Parathyroid adenoma (tissue), 2 donors: Measurements from ENCODE around the gene KIAA1586.
"Not testable (repeated sequence)": the region's sequence is repeated elsewhere in the genome, so short reads cannot be mapped to it uniquely, and the experiment has no call there.

Source experiments
- H2AFZ ChIP-seq: fragments of 300-600 bp; sonication (generic); one replicate; pipeline ENCODE4 v1.7.0; 2017; ENCODE audit warnings: antibody characterized with exemption, mild to moderate bottlenecking
- H3K27ac ChIP-seq: fragments of 300-600 bp; sonication (generic); one replicate; pipeline ENCODE4 v1.7.0; 2017
- H3K27me3 ChIP-seq: fragments of 300-600 bp; sonication (generic); one replicate; pipeline ENCODE4 v1.7.0; 2017; ENCODE audit warnings: low read length; ENCODE audit not compliant: control insufficient read depth, insufficient read depth
- H3K36me3 ChIP-seq: fragments of 300-600 bp; sonication (generic); one replicate; pipeline ENCODE4 v1.7.0; 2017; ENCODE audit warnings: low read length; ENCODE audit not compliant: control insufficient read depth, insufficient read depth
- H3K4me1 ChIP-seq: fragments of 300-600 bp; sonication (generic); one replicate; pipeline ENCODE4 v1.7.0; 2017; ENCODE audit warnings: control low read depth
- H3K4me2 ChIP-seq: fragments of 300-600 bp; sonication (generic); one replicate; pipeline ENCODE4 v1.7.0; 2017; ENCODE audit warnings: low read length
- H3K4me3 ChIP-seq: fragments of 300-600 bp; sonication (generic); one replicate; pipeline ENCODE4 v1.7.0; 2017; ENCODE audit warnings: low read depth, low read length
- H3K79me2 ChIP-seq: fragments of 300-600 bp; sonication (generic); one replicate; pipeline ENCODE4 v1.7.0; 2017; ENCODE audit warnings: control low read depth
- H3K9ac ChIP-seq: fragments of 300-600 bp; sonication (generic); one replicate; pipeline ENCODE4 v1.7.0; 2017; ENCODE audit warnings: mild to moderate bottlenecking
- H3K9me3 ChIP-seq: fragments of 300-600 bp; sonication (generic); one replicate; pipeline ENCODE4 v1.7.0; 2017; ENCODE audit warnings: low read length; ENCODE audit not compliant: control insufficient read depth
- TF ChIP-seq, protein P1 (sequence below): fragments of 300-600 bp; sonication (generic); IDR thresholded peaks from one replicate; pipeline ENCODE4 v1.7.0; 2017; ENCODE audit warnings: antibody characterized with exemption, mild to moderate bottlenecking
- donor health status: primary hyperparathyroidism.

Gene KIAA1586

GRCh38 chr6:57006101-57006500 lies 40.4 kb upstream of the KIAA1586 start:
- no peak overlapping the region for H2AFZ ChIP-seq
- no peaks in the 10 kb centered on the region for H3K9me3 ChIP-seq
- H3K9ac ChIP-seq: no peak overlapping the region
- TF ChIP-seq, protein P1, sequence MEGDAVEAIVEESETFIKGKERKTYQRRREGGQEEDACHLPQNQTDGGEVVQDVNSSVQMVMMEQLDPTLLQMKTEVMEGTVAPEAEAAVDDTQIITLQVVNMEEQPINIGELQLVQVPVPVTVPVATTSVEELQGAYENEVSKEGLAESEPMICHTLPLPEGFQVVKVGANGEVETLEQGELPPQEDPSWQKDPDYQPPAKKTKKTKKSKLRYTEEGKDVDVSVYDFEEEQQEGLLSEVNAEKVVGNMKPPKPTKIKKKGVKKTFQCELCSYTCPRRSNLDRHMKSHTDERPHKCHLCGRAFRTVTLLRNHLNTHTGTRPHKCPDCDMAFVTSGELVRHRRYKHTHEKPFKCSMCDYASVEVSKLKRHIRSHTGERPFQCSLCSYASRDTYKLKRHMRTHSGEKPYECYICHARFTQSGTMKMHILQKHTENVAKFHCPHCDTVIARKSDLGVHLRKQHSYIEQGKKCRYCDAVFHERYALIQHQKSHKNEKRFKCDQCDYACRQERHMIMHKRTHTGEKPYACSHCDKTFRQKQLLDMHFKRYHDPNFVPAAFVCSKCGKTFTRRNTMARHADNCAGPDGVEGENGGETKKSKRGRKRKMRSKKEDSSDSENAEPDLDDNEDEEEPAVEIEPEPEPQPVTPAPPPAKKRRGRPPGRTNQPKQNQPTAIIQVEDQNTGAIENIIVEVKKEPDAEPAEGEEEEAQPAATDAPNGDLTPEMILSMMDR: no peak
- no peaks in the 10 kb centered on the region for H3K36me3 ChIP-seq
- H3K4me3 ChIP-seq: no peak overlapping the region
- no peaks in the 10 kb centered on the region for H3K79me2 ChIP-seq
- no peak overlapping the region for H3K4me2 ChIP-seq
- H3K27me3 ChIP-seq: no peaks in the 10 kb centered on the region
- H3K4me1 ChIP-seq: no peaks in the 10 kb centered on the region
- no peak overlapping the region for H3K27ac ChIP-seq

DNA sequence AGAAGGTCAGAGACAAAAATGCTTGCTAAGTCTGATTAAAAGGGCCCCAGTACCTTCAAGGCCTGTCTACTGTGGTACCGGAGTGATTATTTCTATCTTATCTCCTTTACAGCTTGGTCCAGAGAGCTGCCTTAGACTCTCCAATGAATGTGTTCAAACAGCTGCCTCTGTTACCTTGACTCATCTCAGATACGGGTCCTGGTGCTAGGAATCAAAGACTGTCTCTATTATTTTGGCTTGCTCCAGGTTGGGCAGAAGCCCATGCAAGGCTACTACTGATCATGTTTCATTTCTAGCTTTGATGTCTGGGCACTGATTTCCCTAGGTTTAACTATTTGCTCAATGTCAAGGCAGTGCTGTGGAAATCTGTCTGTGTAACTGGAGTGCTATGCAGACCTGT lies 38.4 kb upstream of the KIAA1586 start:
- H3K9ac ChIP-seq, H3K4me1 ChIP-seq, H2AFZ ChIP-seq, H3K27me3 ChIP-seq, H3K79me2 ChIP-seq, H3K4me3 ChIP-seq, H3K36me3 ChIP-seq, H3K9me3 ChIP-seq, H3K4me2 ChIP-seq, H3K27ac ChIP-seq: not testable (repeated sequence)

DNA sequence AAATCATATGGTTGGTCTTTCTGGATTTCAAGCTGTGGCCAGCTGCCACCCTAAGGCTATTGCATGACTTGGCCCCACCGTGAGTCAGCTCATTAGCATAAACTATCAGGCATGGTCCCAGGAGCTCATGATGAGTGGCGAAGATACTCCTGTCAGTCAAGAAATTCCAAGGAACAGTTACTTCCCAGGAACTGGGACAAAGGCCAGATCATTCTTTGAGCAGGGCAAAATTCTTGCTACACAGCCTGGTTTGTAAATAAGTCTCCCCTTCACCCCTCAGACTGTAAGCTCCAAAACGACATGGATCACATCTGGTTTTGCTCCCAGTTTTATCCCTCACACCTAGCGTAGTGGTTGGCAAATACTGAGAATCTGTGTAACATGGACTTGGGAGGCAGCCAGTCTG lies 33.0 kb upstream of the KIAA1586 start:
- H3K36me3 ChIP-seq: no peaks in the 10 kb centered on the region
- no peaks in the 10 kb centered on the region for H3K4me1 ChIP-seq
- H3K4me2 ChIP-seq: no peak overlapping the region
- no peaks in the 10 kb centered on the region for H3K79me2 ChIP-seq
- no peak overlapping the region for H3K4me3 ChIP-seq
- H3K27ac ChIP-seq: no peak overlapping the region
- H3K9ac ChIP-seq: no peak overlapping the region
- no peaks in the 10 kb centered on the region for H3K27me3 ChIP-seq
- H3K9me3 ChIP-seq: no peaks in the 10 kb centered on the region
- no peak overlapping the region for H2AFZ ChIP-seq
- TF ChIP-seq, protein P1: no peak

DNA sequence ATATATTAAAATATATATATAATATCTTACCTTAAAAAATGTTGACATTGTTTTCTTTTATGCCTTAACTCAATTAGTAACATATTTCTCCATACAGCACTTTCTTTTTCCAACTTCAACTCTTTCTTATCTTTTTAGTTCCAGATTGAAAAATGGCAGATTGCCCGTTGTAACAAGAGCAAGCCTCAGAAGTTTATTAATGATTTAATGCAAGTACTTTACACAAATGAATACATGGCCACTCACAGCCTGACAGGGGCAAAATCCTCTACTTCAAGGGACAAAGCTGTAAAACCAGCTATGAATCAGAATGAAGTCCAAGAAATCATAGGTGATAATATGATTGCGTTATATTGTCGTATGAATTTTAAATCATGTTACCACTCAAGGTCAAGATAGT lies 29.4 kb upstream of the KIAA1586 start:
- Histone ChIP-seq H3K27me3 (no peaks in the 10 kb centered on the region), H3K9ac (no peak overlapping the region), H3K4me3 (no peak overlapping the region), H3K79me2 (no peaks in the 10 kb centered on the region), H3K4me2 (no peak overlapping the region), H3K27ac (no peak overlapping the region), H2AFZ (no peak overlapping the region), H3K9me3 (no peaks in the 10 kb centered on the region), H3K36me3 (no peaks in the 10 kb centered on the region), H3K4me1 (no peaks in the 10 kb centered on the region)
- TF ChIP-seq, protein P1: no peak

GRCh38 chr6:57017841-57018240 lies 28.7 kb upstream of the KIAA1586 start:
- Histone ChIP-seq H3K79me2 (no peaks in the 10 kb centered on the region), H3K4me1 (no peaks in the 10 kb centered on the region)
- TF ChIP-seq, protein P1: no peak

More at GRCh38 chr6:57017841-57018240, 28.7 kb upstream of the KIAA1586 start:
- Histone ChIP-seq H3K9ac (no peak overlapping the region), H3K27ac (no peak overlapping the region), H3K27me3 (no peaks in the 10 kb centered on the region), H3K36me3 (no peaks in the 10 kb centered on the region), H3K4me3 (no peak overlapping the region), H2AFZ (no peak overlapping the region), H3K4me2 (no peak overlapping the region), H3K9me3 (no peaks in the 10 kb centered on the region)
